ENCODE measurements around the gene SLC5A5.

- TF ChIP-seq PKNOX1 (IDR thresholded peaks at IDR 0.05) (no peak), SP1 (IDR thresholded peaks at IDR 0.05) (no peak), ZNF384 (IDR thresholded peaks at IDR 0.05) (no peak), TARDBP (IDR thresholded peaks at IDR 0.05) (no peak), FOXM1 (IDR thresholded peaks at IDR 0.05; ENCODE audit: borderline replicate concordance) (no peak), L3MBTL2 (conservative IDR thresholded peaks at IDR 0.05) (no peak), FOXA1 (IDR thresholded peaks at IDR 0.05) (no peak), FOXK2 (IDR thresholded peaks at IDR 0.05) (no peak), ELF4 (IDR thresholded peaks at IDR 0.05) (no peak), HDGF (IDR thresholded peaks at IDR 0.05; ENCODE audit: borderline replicate concordance) (no peak), SUZ12 (IDR thresholded peaks at IDR 0.05) (no peak)
Measured at GRCh38 chr19:17863520-17864182, 8.1 kb upstream of the SLC5A5 start.

Data from HEK293T (cell line).